Keratinocyte (primary cell): ENCODE data around the gene TXLNG.

Source experiments
- CTCF ChIP-seq, 3 experiments: IDR thresholded peaks in 1 of 3; conservative IDR thresholded peaks in 1 of 3; optimal IDR thresholded peaks in 1 of 3; 2 replicates in 2 of 3; 3 replicates in 1 of 3; pipeline versions ENCODE3 to v1.5.1; 2011; ENCODE audit warnings: low read length in 3 of 3, mild to moderate bottlenecking in 3 of 3, moderate library complexity in 2 of 3, control low read depth in 1 of 3, inconsistent platforms in 1 of 3; ENCODE audit not compliant: insufficient read depth in 2 of 3; ENCODE audit errors: extremely low read depth in 1 of 3
- EZH2 ChIP-seq: IDR thresholded peaks from one replicate; pipeline ENCODE4 v1.6.1; 2012; ENCODE audit warnings: inconsistent platforms, mild to moderate bottlenecking, low read length, moderate library complexity

- TF ChIP-seq CTCF (optimal IDR thresholded peaks at IDR 0.05 in 1 of 3, IDR thresholded peaks at IDR 0.05 in 1 of 3, conservative IDR thresholded peaks at IDR 0.05 in 1 of 3; ENCODE audit: extremely low read depth in 1 of 3, insufficient read depth in 2 of 3, low read length in 3 of 3) (no peak), EZH2 (no peak)
Measured at GRCh38 chrX:16756724-16757123, 29.5 kb upstream of the TXLNG start.
